HG03103 (cell line): ENCODE measurements around the gene HPSE.

Experiments
- ATAC-seq: cut with Tn5 transposase; IDR thresholded peaks from one replicate; pipeline ENCODE4 v1.9.1; 2021; ENCODE audit warnings: low read depth; ENCODE audit not compliant: unreplicated experiment

HPSE gene

DNA sequence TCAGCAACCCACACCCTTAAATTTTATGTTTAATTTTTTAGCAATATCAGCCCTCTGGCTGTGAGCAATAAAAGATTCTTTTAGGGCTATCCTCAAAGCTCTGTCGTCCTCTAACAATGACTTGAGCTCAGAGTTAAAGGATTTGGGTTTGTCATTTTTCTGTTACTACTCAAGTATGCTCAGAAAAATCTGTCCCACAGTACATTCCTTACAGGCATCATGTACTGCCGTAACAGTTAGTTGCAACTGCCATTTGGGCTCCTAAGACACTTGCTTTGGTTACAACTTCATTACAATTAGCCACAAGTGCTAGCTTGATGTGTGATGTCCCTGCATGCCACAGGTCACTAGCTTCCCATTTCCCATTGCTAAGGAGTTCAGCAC, 83.2 kb downstream of the HPSE start:
- ATAC-seq: no peak

DNA sequence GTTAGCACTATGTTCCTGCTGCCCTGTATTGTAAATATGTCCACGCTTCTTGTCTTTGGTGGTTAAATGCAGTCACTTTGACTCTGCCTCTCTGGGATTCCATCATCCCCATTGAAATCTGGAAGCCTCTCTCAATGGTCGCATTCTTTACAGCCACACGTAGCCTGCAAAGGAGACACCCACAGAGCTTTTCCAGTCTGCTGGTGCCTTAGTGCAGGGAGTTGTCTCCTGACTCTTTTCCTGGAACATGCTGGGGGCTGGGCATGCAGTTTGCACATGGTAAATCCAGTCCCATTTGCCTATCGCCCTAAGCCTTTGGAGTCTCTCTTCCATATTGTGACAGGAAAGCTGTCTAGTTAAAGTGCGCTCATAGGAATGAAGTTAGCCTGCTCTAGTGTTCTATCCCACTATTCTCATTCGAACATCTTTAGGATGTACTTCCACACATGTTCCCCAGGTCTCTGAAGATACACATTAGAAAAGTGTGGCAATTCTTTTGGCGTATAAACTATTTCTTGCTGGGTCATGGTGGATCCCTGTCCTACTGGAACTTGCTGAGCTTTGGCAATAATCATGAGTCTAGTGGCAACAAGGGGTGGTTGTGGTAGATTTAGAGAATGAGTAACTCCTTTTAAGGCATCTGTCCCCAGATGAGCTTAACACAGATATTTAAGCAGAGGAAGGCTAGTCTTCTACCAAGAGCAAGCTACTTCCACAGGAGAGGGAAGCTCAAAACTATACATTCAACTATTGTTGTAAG, 83.8 kb downstream of the HPSE start:
- ATAC-seq: no peak

DNA sequence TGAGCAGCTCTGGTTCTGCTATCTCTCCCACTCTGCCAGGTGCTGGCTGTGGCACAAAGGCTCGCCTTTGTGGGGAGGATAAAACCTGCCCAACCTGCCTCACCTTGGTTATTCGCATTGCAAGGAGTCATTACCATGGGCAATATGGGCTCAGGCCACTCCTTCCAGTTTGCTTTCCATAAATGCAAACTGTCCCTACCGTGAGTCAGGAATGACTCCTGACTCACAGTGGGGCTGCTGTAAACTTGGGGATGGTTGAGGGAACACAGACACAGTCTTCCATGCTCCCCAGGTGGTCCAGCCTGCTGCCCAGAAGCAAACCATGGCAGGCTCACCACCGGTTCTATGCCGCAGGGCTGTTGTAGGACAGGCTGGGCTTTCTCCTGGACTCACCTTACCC, 86.2 kb downstream of the HPSE start:
- no peak for ATAC-seq

DNA sequence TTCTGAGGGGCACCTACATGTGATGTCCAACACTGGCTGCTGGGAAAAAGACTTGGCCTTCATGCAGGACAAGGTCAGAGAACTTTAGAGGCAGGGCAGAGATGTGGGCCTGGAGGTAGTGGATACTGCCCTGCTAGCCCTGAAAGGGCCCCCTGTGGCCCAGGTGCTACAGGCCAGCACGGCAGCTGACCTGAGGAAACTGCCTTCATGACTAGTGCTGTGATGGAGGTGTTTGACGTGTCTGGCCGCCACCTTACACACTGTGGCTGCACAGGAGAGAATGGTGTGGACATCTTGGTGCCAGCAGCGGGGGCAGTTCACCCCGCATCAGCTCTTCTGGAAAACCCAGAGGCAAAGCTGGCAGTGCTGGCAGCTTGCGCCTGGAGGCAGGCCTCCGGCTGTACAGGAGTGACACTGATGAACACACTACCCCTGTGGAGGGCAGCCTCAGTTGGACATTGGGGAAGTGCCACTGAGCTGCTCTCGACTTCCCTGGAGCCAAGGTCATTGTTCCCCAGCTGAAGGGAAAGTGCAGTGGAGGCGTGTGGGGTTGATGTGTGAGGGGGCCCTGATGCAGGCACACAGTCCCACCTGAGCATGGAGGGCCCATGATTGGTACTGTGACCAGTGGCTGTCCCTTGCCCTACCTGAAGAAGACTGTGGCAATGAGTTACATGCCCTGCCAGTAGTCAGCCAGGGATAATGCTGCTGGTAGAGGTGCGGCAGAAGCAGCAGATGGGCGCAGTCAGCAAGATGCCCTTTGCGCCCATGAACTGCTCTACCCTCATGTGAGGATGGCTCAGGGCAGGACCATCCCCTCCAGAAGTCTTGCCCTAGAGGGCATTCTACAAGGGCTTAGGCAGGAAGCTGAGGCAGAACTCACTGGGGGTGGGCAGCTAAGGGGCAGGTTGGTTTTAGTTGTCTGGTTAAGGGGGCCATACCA, 87.0 kb downstream of the HPSE start:
- ATAC-seq: no peak
